PC-9 (cell line): ENCODE measurements around the gene CD14.
"Not testable (repeated sequence)": the region's sequence is repeated elsewhere in the genome, so short reads cannot be mapped to it uniquely, and the experiment has no call there.

Experiments
- CTCF ChIP-seq: fragments of 200-600 bp; sonication (generic); conservative IDR thresholded peaks from 2 replicates; pipeline ENCODE4 v1.6.1; 2017; ENCODE audit warnings: mixed run types, antibody characterized with exemption, mild to moderate bottlenecking, moderate library complexity
- EZH2 ChIP-seq: fragments of 200-600 bp; sonication (generic); IDR thresholded peaks from 2 replicates; pipeline ENCODE4 v1.8.0; 2017; ENCODE audit warnings: antibody characterized with exemption, low read depth

- not testable (repeated sequence) for TF ChIP-seq CTCF, EZH2
Measured at GRCh38 chr5:140603446-140603698, 29.6 kb downstream of the CD14 start.
